Prostate gland (tissue), 2 donors: ENCODE data around the gene GPS2. TPM values are rescaled to one million over a fixed set of nuclear protein-coding genes. Genes with fewer than 3 reads are reported as not detected.
A peak's percentile ranks its signal among the peaks of the same experiment; 100 is the strongest.

Experiments
- DNase-seq: peaks from one replicate; pipeline ENCODE4 v3.0.0-alpha.2; 2019; ENCODE audit warnings: low spot score
- H3K27ac ChIP-seq, 2 donors: fragments of 200-600 bp; sonication (generic); 2 replicates each; pipeline ENCODE4 v1.5.1; 2017 to 2019
- H3K27me3 ChIP-seq: fragments of 200-600 bp; sonication (generic); replicated peaks from 2 replicates; pipeline ENCODE4 v1.5.1; 2019; ENCODE audit not compliant: insufficient read depth
- H3K36me3 ChIP-seq, 2 donors: fragments of 200-600 bp; sonication (generic); 1 replicate in 1 of 2; 2 replicates in 1 of 2; pipeline versions ENCODE4 v1.5.1 to v1.8.1; 2017 to 2019
- H3K4me1 ChIP-seq: fragments of 200-600 bp; sonication (generic); replicated peaks from 2 replicates; pipeline ENCODE4 v1.5.1; 2019
- H3K4me3 ChIP-seq, 2 donors: fragments of 200-600 bp; sonication (generic); 2 replicates each; pipeline ENCODE4 v1.5.1; 2017 to 2019
- H3K9me3 ChIP-seq: fragments of 200-600 bp; sonication (generic); 2 replicates; pipeline ENCODE4 v1.5.1; 2017
- POLR2A ChIP-seq: fragments of 450-650 bp; IDR thresholded peaks from one replicate; pipeline ENCODE4 v1.6.1; 2016; ENCODE audit warnings: antibody characterized with exemption, mild to moderate bottlenecking
- POLR2AphosphoS5 ChIP-seq: sonication (generic); formaldehyde crosslinking; IDR thresholded peaks from one replicate; pipeline ENCODE4 v1.6.1; 2017; ENCODE audit warnings: antibody characterized with exemption
- WGBS: methylation state at CpG from one replicate; pipeline ENCODE4 v1.1.5; 2018; 5-methylcytosine and 5-hydroxymethylcytosine counted together
- intact Hi-C: fragments of 100-400 bp; cut with DNase I; formaldehyde crosslinking; loops from one replicate; pipeline ENCODE4 v1.14.2; 2022
- total RNA-seq, 2 donors: library from RNA; depleted of rRNA; stranded (reverse); fragments of >200 nt; gene quantifications; one replicate each; pipeline ENCODE4 v1.1.0, GENCODE V29; 2016
- TF ChIP-seq, protein P1 (sequence below), 4 experiments: fragments of 200-600 bp in 2 of 4; fragments of 450-650 bp in 2 of 4; sonication (generic) in 2 of 4; IDR thresholded peaks; 1 replicate in 3 of 4; 2 replicates in 1 of 4; pipeline ENCODE4 v1.5.1; 2016 to 2019; ENCODE audit warnings: antibody characterized with exemption in 4 of 4, mild to moderate bottlenecking in 2 of 4, moderate library complexity in 2 of 4

The GPS2 gene
- total RNA-seq, 2 donors from 2014 or later = 88.4 to 140 TPM

DNA sequence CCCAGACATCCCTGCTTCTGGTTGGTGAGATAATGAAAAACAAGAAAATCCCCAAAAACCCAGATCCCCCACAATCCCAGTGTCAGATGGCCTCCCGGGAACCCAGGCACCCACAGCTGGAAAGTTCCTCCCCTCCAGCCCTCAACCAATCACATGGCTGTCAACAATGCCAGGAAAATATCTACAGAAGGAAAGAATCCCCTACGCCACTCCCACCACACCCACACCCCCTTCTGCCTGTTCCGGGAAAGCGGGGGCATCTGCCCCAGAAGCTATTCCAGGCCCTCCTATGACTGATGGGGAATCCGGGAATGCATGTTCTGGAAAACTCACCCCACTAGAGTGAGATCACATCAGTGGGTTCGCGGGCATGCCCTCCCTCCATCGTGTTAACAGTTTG, 41.6 kb upstream of the GPS2 start:
- no peak overlapping the region for H3K4me3 ChIP-seq
- H3K27me3 ChIP-seq = no peaks in the 10 kb centered on the region
- H3K36me3 ChIP-seq = no peaks in the 10 kb centered on the region
- H3K4me1 ChIP-seq = peaks cover 5% of the 10 kb centered on the region
- WGBS = 83% methylated on average over 8 of the region's 8 CpGs
- H3K9me3 ChIP-seq = no peaks in the 10 kb centered on the region
- TF ChIP-seq POLR2AphosphoS5 (no peak), POLR2A (no peak)
- TF ChIP-seq, protein P1, sequence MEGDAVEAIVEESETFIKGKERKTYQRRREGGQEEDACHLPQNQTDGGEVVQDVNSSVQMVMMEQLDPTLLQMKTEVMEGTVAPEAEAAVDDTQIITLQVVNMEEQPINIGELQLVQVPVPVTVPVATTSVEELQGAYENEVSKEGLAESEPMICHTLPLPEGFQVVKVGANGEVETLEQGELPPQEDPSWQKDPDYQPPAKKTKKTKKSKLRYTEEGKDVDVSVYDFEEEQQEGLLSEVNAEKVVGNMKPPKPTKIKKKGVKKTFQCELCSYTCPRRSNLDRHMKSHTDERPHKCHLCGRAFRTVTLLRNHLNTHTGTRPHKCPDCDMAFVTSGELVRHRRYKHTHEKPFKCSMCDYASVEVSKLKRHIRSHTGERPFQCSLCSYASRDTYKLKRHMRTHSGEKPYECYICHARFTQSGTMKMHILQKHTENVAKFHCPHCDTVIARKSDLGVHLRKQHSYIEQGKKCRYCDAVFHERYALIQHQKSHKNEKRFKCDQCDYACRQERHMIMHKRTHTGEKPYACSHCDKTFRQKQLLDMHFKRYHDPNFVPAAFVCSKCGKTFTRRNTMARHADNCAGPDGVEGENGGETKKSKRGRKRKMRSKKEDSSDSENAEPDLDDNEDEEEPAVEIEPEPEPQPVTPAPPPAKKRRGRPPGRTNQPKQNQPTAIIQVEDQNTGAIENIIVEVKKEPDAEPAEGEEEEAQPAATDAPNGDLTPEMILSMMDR (IDR thresholded peaks at IDR 0.05) = no peak
- H3K27ac ChIP-seq = no peak overlapping the region
- DNase-seq = no peak
- intact Hi-C loops = loop anchor here (1.0 to 10.0 kb wide), 2 partner anchors 80 to 128 kb away; partner anchors contain the start of genes POLR2A and SLC35G6

DNA sequence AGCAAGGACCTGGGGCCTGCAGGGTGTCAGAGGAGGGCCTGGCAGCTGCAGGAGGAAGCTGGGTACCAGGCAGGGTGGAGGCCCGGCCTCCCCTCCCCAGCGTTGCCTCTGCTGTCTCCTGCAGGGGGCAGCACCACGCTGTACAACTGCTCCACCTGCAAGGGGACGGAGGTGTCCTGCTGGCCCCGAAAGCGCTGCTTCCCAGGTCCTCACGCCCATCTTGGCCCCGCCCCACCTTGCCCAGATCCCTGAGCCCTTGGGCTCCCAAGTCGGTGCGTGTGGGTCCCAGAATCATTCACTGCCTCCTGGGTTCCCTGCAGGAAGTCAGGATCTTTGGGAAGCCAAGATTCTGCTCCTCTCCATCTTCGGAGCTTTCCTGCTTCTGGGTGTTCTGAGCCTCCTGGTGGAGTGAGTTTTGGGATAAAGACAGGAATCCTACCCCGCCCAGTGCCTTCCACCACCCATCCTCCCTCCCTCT, 41.0 kb upstream of the GPS2 start:
- Histone ChIP-seq H3K4me1 (peaks cover 5% of the 10 kb centered on the region), H3K4me3 (no peak overlapping the region), H3K36me3 (no peaks in the 10 kb centered on the region), H3K9me3 (no peaks in the 10 kb centered on the region), H3K27me3 (no peaks in the 10 kb centered on the region), H3K27ac (no peak overlapping the region)
- TF ChIP-seq POLR2A (no peak), POLR2AphosphoS5 (peak; percentile 63)
- TF ChIP-seq, protein P1 (IDR thresholded peaks at IDR 0.05) = peak; percentile 61 to 94 (median 88)
- DNase-seq = peak; percentile 71
- intact Hi-C loops = loop anchor here (10.0 kb wide), 1 partner anchor 129 kb away; the partner anchor contains the start of genes POLR2A and SLC35G6
- 10% methylated on average over 12 of the region's 12 CpGs for WGBS

DNA sequence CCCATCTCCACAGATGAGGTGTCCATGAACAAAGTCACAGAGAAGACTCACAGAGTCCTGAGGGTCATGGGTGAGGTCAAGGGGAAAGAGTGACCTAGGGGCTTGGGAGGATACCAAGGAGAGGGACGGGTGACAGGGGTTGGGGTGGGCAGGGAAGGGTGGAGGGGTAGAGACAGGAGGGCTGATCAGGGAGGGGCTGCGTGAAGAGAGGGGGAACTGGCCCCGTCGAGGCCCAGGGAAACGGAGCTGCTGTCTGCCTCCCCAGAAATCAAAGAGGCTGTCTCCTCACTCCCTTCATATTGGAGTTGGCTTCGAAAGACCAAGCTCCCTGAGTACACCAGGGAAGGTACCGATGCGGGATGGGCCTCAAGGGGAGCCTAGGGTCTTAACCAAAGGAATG, 40.4 kb upstream of the GPS2 start:
- TF ChIP-seq POLR2AphosphoS5 (no peak), POLR2A (no peak)
- TF ChIP-seq, protein P1 (IDR thresholded peaks at IDR 0.05) = no peak
- 80% methylated on average over 8 of the region's 8 CpGs for WGBS
- no peaks in the 10 kb centered on the region for H3K27me3 ChIP-seq
- no peaks in the 10 kb centered on the region for H3K36me3 ChIP-seq
- H3K4me3 ChIP-seq = no peak overlapping the region
- no peak overlapping the region for H3K27ac ChIP-seq
- DNase-seq = no peak
- H3K4me1 ChIP-seq = peaks cover 5% of the 10 kb centered on the region
- intact Hi-C loops = loop anchor here (10.0 kb wide), 1 partner anchor 129 kb away; the partner anchor contains the start of genes POLR2A and SLC35G6
- H3K9me3 ChIP-seq = no peaks in the 10 kb centered on the region

DNA sequence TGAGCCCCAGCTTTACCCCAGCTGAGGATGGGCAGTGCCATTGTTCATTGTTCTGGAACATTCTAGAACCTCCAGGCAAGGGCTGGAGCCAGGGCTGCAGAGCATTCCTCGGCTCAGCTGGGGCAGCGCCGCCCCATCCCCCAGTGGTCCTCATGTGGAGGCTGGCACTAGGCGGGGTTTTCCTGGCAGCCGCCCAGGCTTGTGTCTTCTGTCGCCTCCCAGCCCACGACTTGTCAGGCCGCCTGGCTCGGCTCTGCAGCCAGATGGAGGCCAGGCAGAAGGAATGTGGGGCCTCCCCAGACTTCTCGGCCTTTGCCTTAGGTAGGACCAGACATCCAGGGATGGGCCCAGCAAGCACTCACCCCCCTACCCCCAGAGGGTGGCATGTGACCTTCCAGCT, 39.9 kb upstream of the GPS2 start, which contains the start of gene TMEM95:
Gene TMEM95 (plus strand): TSS at position 104 of the 400 bp plus-strand sequence. CDS start 49 bp downstream, at position 153.
- peaks cover 5% of the 10 kb centered on the region for H3K4me1 ChIP-seq
- 54% methylated on average over 10 of the region's 10 CpGs for WGBS
- no peak for DNase-seq
- no peaks in the 10 kb centered on the region for H3K27me3 ChIP-seq
- TF ChIP-seq POLR2AphosphoS5 (peak; percentile 35), POLR2A (no peak)
- TF ChIP-seq, protein P1 (IDR thresholded peaks at IDR 0.05) = no peak
- H3K36me3 ChIP-seq = no peaks in the 10 kb centered on the region
- no peak within 1 kb of the TSS for H3K4me3 ChIP-seq
- H3K9me3 ChIP-seq = no peaks in the 10 kb centered on the region
- peak within 1 kb of the TSS in 1 of 2 donors; percentile 38 for H3K27ac ChIP-seq
- intact Hi-C loops = loop anchor here (10.0 kb wide), 1 partner anchor 130 kb away; the partner anchor contains the start of genes POLR2A and SLC35G6
